GM19397 (cell line): ENCODE results near the gene LIPJ.
A peak's percentile ranks its signal among the peaks of the same experiment; 100 is the strongest.

Source experiments
- ATAC-seq: cut with Tn5 transposase; IDR thresholded peaks from one replicate; pipeline ENCODE4 v1.9.1; 2021; ENCODE audit warnings: mild to moderate bottlenecking, moderate library complexity; ENCODE audit not compliant: unreplicated experiment

Gene LIPJ

GRCh38 chr10:88586462-88586861 lies at the start of gene LIPJ:
Gene LIPJ (plus strand): TSS chr10:88586762. CDS start chr10:88590688, 3,926 bp downstream.
- ATAC-seq: no peak

- no peak for ATAC-seq
These were observed 49.2 kb upstream of the LIPJ start for GRCh38 chr10:88537322-88537721.

- no peak for ATAC-seq
These were observed 48.5 kb upstream of the LIPJ start for GRCh38 chr10:88538048-88538447.

GRCh38 chr10:88540351-88540750 lies 46.2 kb upstream of the LIPJ start:
- ATAC-seq: no peak

- no peak for ATAC-seq
These were observed 45.4 kb upstream of the LIPJ start for GRCh38 chr10:88541116-88541626.

- ATAC-seq: no peak
These were observed 44.0 kb upstream of the LIPJ start for GRCh38 chr10:88542522-88542921.

- no peak for ATAC-seq
These were observed 42.3 kb upstream of the LIPJ start for GRCh38 chr10:88544140-88544870.

- ATAC-seq: no peak
These were observed 41.2 kb upstream of the LIPJ start for GRCh38 chr10:88545359-88545758.

- no peak for ATAC-seq
These were observed 40.1 kb upstream of the LIPJ start for GRCh38 chr10:88546497-88546896.

GRCh38 chr10:88551246-88551645 lies 35.3 kb upstream of the LIPJ start:
- ATAC-seq: no peak

- ATAC-seq: no peak
These were observed 33.3 kb upstream of the LIPJ start for GRCh38 chr10:88553116-88553752.

GRCh38 chr10:88555190-88555908 lies 31.2 kb upstream of the LIPJ start:
- ATAC-seq: no peak

GRCh38 chr10:88557256-88557655 lies 29.3 kb upstream of the LIPJ start:
- no peak for ATAC-seq

- ATAC-seq: no peak
These were observed 28.9 kb upstream of the LIPJ start for GRCh38 chr10:88557658-88558057.

GRCh38 chr10:88562152-88562551 lies 24.4 kb upstream of the LIPJ start:
- ATAC-seq: no peak

- no peak for ATAC-seq
These were observed 21.5 kb upstream of the LIPJ start for GRCh38 chr10:88565072-88565471.

- ATAC-seq: no peak
These were observed 4.2 kb upstream of the LIPJ start for GRCh38 chr10:88582411-88582805.

GRCh38 chr10:88582806-88583583 lies 3.6 kb upstream of the LIPJ start, which contains the start of gene RNLS:
Gene RNLS (minus strand): TSS chr10:88583318.
- ATAC-seq: peak; percentile 86

- ATAC-seq: no peak
These were observed 3.0 kb upstream of the LIPJ start for GRCh38 chr10:88583584-88583957.

GRCh38 chr10:88592381-88592780 lies 5.8 kb downstream of the LIPJ start:
- no peak for ATAC-seq

- ATAC-seq: no peak
These were observed 6.3 kb downstream of the LIPJ start for GRCh38 chr10:88592906-88593305.
